Smooth muscle cell (in vitro differentiated cells): Measurements from ENCODE around the gene TRIM37. TPM values are rescaled to one million over a fixed set of nuclear protein-coding genes. Genes with fewer than 3 reads are reported as not detected.

Experiments
- DNase-seq: peaks from one replicate; lab custom pipeline; 2025; ENCODE audit not compliant: unreplicated experiment; lab: John Stamatoyannopoulos, UW
- H2AFZ ChIP-seq: fragments of 200-600 bp; sonication (generic); 2 replicates; pipeline ENCODE4 v1.6.0; 2016; ENCODE audit warnings: antibody characterized with exemption, low read depth, mild to moderate bottlenecking
- H3F3A ChIP-seq: fragments of 200-600 bp; sonication (generic); 2 replicates; pipeline ENCODE4 v1.6.0; 2017; ENCODE audit warnings: antibody characterized with exemption, low read depth
- H3K27ac ChIP-seq: fragments of 200-600 bp; sonication (generic); 2 replicates; pipeline ENCODE4 v1.5.1; 2016; ENCODE audit warnings: low read depth, mild to moderate bottlenecking
- H3K27me3 ChIP-seq: fragments of 200-600 bp; sonication (generic); 2 replicates; pipeline ENCODE4 v1.6.1; 2016; ENCODE audit warnings: low read depth, mild to moderate bottlenecking
- H3K36me3 ChIP-seq: fragments of 200-600 bp; sonication (generic); 2 replicates; pipeline ENCODE4 v1.5.1; 2016; ENCODE audit warnings: low read depth
- H3K4me1 ChIP-seq: fragments of 200-600 bp; sonication (generic); 2 replicates; pipeline ENCODE4 v1.5.1; 2016; ENCODE audit warnings: low read depth
- H3K4me2 ChIP-seq: fragments of 200-600 bp; sonication (generic); 2 replicates; pipeline ENCODE4 v1.6.0; 2016; ENCODE audit warnings: mild to moderate bottlenecking
- H3K4me3 ChIP-seq: fragments of 200-600 bp; sonication (generic); 2 replicates; pipeline ENCODE4 v1.5.1; 2016; ENCODE audit warnings: mild to moderate bottlenecking
- H3K79me2 ChIP-seq: fragments of 200-600 bp; sonication (generic); 2 replicates; pipeline ENCODE4 v1.6.0; 2016; ENCODE audit warnings: low read depth, mild to moderate bottlenecking
- H3K9ac ChIP-seq: fragments of 200-600 bp; sonication (generic); 2 replicates; pipeline ENCODE4 v1.6.0; 2016; ENCODE audit warnings: low read depth
- H3K9me3 ChIP-seq: fragments of 200-600 bp; sonication (generic); replicated peaks from 2 replicates; pipeline ENCODE4 v1.5.1; 2016; ENCODE audit warnings: low read depth
- H4K20me1 ChIP-seq: fragments of 200-600 bp; sonication (generic); 2 replicates; pipeline ENCODE4 v1.6.0; 2016; ENCODE audit warnings: low read depth
- WGBS: methylation state at CpG from one replicate; pipeline ENCODE4 v1.1.7; 2016; ENCODE audit warnings: low lambda C conversion rate; 5-methylcytosine and 5-hydroxymethylcytosine counted together
- polyA plus RNA-seq: library from polyadenylated mRNA; unstranded; fragments of >200 nt; fragmentation: Nextera tagmentation; extraction: Ambion mirVana; gene quantifications from 2 replicates; pipeline ENCODE4 v1.2.1, GENCODE V29; 2016
- total RNA-seq: library from RNA; depleted of rRNA; stranded (reverse); fragments of >200 nt; gene quantifications from 2 replicates; pipeline ENCODE4 v1.2.3, GENCODE V29; 2014
- TF ChIP-seq, protein P1 (sequence below): fragments of 200-600 bp; sonication (generic); IDR thresholded peaks from 2 replicates; pipeline ENCODE4 v1.5.1; 2017; ENCODE audit warnings: borderline replicate concordance, mild to moderate bottlenecking, antibody characterized with exemption; ENCODE audit not compliant: insufficient read depth, poor library complexity, severe bottlenecking

Gene TRIM37
- total and polyA plus RNA-seq, 2 experiments from 2014 or later: 8.0 to 16.5 TPM

DNA sequence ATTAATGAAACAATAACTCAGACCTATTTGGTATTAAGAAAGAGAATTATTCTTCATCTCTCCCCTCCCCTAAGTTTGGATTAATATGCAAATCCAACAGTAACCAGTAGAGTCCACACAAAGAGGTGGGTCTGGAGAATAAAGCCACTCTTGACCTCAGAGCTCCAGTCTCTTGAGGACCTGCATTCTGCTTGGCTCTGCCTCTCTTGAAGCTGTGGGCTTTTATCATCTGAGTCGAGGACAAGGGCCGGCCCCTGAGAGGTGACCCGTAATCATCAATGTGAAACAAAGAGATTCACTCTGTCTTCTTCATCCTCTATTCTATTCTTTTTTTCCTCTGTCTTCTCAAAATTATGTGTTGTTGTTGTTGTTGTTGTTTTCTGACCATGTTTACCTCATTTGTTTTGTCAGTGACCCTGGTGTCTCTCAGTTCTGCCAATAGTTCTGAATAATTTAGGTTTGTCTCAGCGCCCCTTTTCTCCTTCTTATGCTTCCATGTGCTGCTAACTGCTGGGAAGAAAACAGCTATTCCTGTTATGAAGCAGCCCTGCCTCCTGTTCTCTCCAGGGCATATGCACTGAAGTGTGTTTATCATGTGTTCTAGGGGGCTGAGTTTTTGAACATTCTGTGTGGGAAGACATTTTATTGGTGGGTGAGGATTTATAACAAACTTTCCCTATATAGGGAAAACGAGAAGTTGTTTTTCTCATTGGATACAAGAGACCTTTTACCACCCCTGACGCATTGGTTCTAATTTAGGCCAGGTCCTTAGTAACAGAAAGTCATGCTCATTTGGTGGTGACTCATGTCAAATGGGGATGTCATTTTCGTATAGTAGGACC lies 135.8 kb downstream of the TRIM37 start:
- TF ChIP-seq, protein P1, sequence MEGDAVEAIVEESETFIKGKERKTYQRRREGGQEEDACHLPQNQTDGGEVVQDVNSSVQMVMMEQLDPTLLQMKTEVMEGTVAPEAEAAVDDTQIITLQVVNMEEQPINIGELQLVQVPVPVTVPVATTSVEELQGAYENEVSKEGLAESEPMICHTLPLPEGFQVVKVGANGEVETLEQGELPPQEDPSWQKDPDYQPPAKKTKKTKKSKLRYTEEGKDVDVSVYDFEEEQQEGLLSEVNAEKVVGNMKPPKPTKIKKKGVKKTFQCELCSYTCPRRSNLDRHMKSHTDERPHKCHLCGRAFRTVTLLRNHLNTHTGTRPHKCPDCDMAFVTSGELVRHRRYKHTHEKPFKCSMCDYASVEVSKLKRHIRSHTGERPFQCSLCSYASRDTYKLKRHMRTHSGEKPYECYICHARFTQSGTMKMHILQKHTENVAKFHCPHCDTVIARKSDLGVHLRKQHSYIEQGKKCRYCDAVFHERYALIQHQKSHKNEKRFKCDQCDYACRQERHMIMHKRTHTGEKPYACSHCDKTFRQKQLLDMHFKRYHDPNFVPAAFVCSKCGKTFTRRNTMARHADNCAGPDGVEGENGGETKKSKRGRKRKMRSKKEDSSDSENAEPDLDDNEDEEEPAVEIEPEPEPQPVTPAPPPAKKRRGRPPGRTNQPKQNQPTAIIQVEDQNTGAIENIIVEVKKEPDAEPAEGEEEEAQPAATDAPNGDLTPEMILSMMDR: no peak
- no peaks in the 10 kb centered on the region for H3K79me2 ChIP-seq
- H3K27me3 ChIP-seq: no peaks in the 10 kb centered on the region
- H3K4me2 ChIP-seq: no peak overlapping the region
- no peak overlapping the region for H3K27ac ChIP-seq
- H3K36me3 ChIP-seq: no peaks in the 10 kb centered on the region
- 75% methylated on average over 7 of the region's 7 CpGs for WGBS
- no peaks in the 10 kb centered on the region for H3K9me3 ChIP-seq
- no peak overlapping the region for H3K9ac ChIP-seq
- no peaks in the 10 kb centered on the region for H3F3A ChIP-seq
- H3K4me1 ChIP-seq: no peaks in the 10 kb centered on the region
- DNase-seq: no peak
- no peaks in the 10 kb centered on the region for H4K20me1 ChIP-seq
- H3K4me3 ChIP-seq: no peak overlapping the region
- no peak overlapping the region for H2AFZ ChIP-seq

DNA sequence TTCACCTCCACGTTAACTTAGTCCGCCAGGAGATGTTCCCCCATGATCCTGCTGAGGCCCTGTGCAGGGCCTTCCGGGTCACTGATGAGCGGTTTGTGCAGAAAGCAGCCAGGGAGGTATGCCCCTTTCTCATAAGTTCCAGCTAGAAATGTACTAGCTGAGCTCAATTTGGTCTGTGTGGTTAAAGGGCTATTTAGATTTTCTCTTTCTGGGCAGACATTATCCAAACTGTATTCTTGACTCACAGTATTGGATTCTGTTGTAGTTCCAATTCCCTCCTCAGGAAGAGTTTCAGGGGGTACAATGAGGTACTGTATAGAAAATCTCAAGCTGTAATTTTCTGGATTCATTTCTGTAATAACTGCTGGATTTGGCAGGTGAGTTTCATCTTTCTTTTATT lies 137.1 kb downstream of the TRIM37 start:
- no peaks in the 10 kb centered on the region for H3K79me2 ChIP-seq
- DNase-seq: no peak
- no peaks in the 10 kb centered on the region for H3F3A ChIP-seq
- H3K4me1 ChIP-seq: no peaks in the 10 kb centered on the region
- H3K27me3 ChIP-seq: no peaks in the 10 kb centered on the region
- H3K4me2 ChIP-seq: no peak overlapping the region
- TF ChIP-seq, protein P1: no peak
- 93% methylated on average over 4 of the region's 4 CpGs for WGBS
- no peak overlapping the region for H3K9ac ChIP-seq
- no peaks in the 10 kb centered on the region for H4K20me1 ChIP-seq
- no peak overlapping the region for H3K27ac ChIP-seq
- no peak overlapping the region for H2AFZ ChIP-seq
- no peaks in the 10 kb centered on the region for H3K9me3 ChIP-seq
- H3K4me3 ChIP-seq: no peak overlapping the region
- no peaks in the 10 kb centered on the region for H3K36me3 ChIP-seq

DNA sequence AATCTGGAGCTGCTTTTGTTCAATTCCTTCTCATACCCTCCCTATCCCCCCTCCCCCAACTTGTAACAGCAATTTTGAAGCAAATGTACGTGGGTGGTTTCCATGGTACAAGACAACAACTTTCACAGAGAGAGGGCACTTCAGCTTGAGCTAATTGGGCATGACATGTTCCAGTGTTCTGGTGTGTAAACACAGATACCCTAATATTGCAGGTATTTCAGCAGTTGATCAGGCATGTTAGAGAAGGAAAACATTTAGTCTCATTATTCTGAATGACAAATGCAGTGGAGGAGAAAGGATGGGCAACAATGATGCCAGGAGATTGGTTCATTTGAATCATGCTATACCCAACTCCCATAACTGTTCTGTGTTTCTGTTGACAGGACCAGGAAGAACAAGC lies 137.5 kb downstream of the TRIM37 start:
- no peak overlapping the region for H3K27ac ChIP-seq

More for the DNA sequence above, 137.5 kb downstream of the TRIM37 start:
- Histone ChIP-seq H3K4me3 (no peak overlapping the region), H4K20me1 (no peaks in the 10 kb centered on the region), H3K9me3 (no peaks in the 10 kb centered on the region), H3K79me2 (no peaks in the 10 kb centered on the region), H3K4me1 (no peaks in the 10 kb centered on the region), H3K36me3 (no peaks in the 10 kb centered on the region), H3K27me3 (no peaks in the 10 kb centered on the region), H2AFZ (no peak overlapping the region), H3F3A (no peaks in the 10 kb centered on the region), H3K9ac (no peak overlapping the region), H3K4me2 (no peak overlapping the region)
- WGBS: 31% methylated on average over 1 of the region's 1 CpG
- no peak for DNase-seq
- TF ChIP-seq, protein P1: no peak
